CD14-positive monocyte (primary cell): ENCODE results near the gene CNOT2. TPM values are rescaled to one million over a fixed set of nuclear protein-coding genes. Genes with fewer than 3 reads are reported as not detected.
A peak's percentile ranks its signal among the peaks of the same experiment; 100 is the strongest.

Experiments used
- DNase-seq, 3 donors: peaks; one replicate each; pipeline ENCODE4 v3.0.0-alpha.2; 2011 to 2022
- H2AFZ ChIP-seq: 2 replicates; pipeline ENCODE4 v1.6.0; 2012; ENCODE audit warnings: mild to moderate bottlenecking, low read depth, low read length, inconsistent platforms; ENCODE audit not compliant: insufficient read depth, poor library complexity, severe bottlenecking
- H3K27ac ChIP-seq, 2 donors: 1 replicate in 1 of 2; 2 replicates in 1 of 2; pipeline ENCODE4 v1.5.1; 2012 to 2013; ENCODE audit warnings: low read length in 2 of 2, control low read depth in 1 of 2, inconsistent platforms in 1 of 2, low read depth in 1 of 2, mild to moderate bottlenecking in 1 of 2
- H3K27me3 ChIP-seq, 2 donors: one replicate each; pipeline versions ENCODE4 v1.6.0 to v1.6.1; 2011 to 2013; ENCODE audit warnings: low read length in 2 of 2; ENCODE audit not compliant: control insufficient read depth in 2 of 2, insufficient read depth in 2 of 2
- H3K36me3 ChIP-seq, 2 donors: replicated peaks in 1 of 2; 1 replicate in 1 of 2; 2 replicates in 1 of 2; pipeline versions ENCODE4 v1.5.1 to v1.6.1; 2012 to 2013; ENCODE audit warnings: low read length in 2 of 2, control low read depth in 1 of 2, inconsistent platforms in 1 of 2, mild to moderate bottlenecking in 1 of 2; ENCODE audit not compliant: insufficient read depth in 2 of 2, control insufficient read depth in 1 of 2
- H3K4me1 ChIP-seq, 2 donors: 1 replicate in 1 of 2; 2 replicates in 1 of 2; pipeline versions ENCODE4 v1.5.1 to v1.6.1; 2012 to 2013; ENCODE audit warnings: low read length in 2 of 2, control low read depth in 1 of 2, inconsistent platforms in 1 of 2, mild to moderate bottlenecking in 1 of 2, moderate library complexity in 1 of 2; ENCODE audit not compliant: insufficient read depth in 2 of 2, control insufficient read depth in 1 of 2
- H3K4me2 ChIP-seq: replicated peaks from 2 replicates; pipeline ENCODE3; 2012; ENCODE audit warnings: low read length, moderate library complexity, mild to moderate bottlenecking; ENCODE audit not compliant: poor library complexity, severe bottlenecking; ENCODE audit errors: extremely low read depth
- H3K4me3 ChIP-seq, 3 experiments: fragments of 200-600 bp in 1 of 3; sonication (generic) in 1 of 3; replicated peaks in 1 of 3; 1 replicate in 2 of 3; 2 replicates in 1 of 3; pipeline ENCODE4 v1.5.1; 2011 to 2013; ENCODE audit warnings: low read length in 3 of 3, mild to moderate bottlenecking in 3 of 3, control low read depth in 2 of 3, low read depth in 2 of 3, inconsistent platforms in 1 of 3, moderate library complexity in 1 of 3
- H3K79me2 ChIP-seq: 2 replicates; pipeline ENCODE4 v1.6.0; 2012; ENCODE audit warnings: mild to moderate bottlenecking, control low read depth, inconsistent platforms, low read length, moderate library complexity; ENCODE audit not compliant: insufficient read depth
- H3K9ac ChIP-seq: 2 replicates; pipeline ENCODE4 v1.6.0; 2017; ENCODE audit warnings: low read length, mild to moderate bottlenecking; ENCODE audit not compliant: insufficient read depth, poor library complexity, severe bottlenecking
- H3K9me3 ChIP-seq, 2 donors: replicated peaks in 1 of 2; 1 replicate in 1 of 2; 2 replicates in 1 of 2; pipeline versions ENCODE4 v1.5.1 to v1.6.1; 2012 to 2013; ENCODE audit warnings: low read length in 2 of 2, control low read depth in 1 of 2; ENCODE audit not compliant: control insufficient read depth in 1 of 2, insufficient read depth in 1 of 2
- H4K20me1 ChIP-seq: 2 replicates; pipeline ENCODE4 v1.6.0; 2012; ENCODE audit warnings: mild to moderate bottlenecking, low read length, control low read depth, moderate library complexity; ENCODE audit not compliant: insufficient read depth
- H3K27ac Mint-ChIP-seq, 7 donors: one replicate each; pipeline ENCODE4 v1.8.0; 2020; ENCODE audit warnings: mild to moderate bottlenecking in 7 of 7, mixed read lengths in 7 of 7, moderate library complexity in 6 of 7, inconsistent platforms in 2 of 7
- H3K27me3 Mint-ChIP-seq, 3 donors: one replicate each; pipeline ENCODE4 v1.8.0; 2021 to 2022; ENCODE audit warnings: low read depth in 3 of 3, mild to moderate bottlenecking in 3 of 3, mixed read lengths in 3 of 3, moderate library complexity in 3 of 3, inconsistent platforms in 1 of 3
- H3K36me3 Mint-ChIP-seq, 2 donors: one replicate each; pipeline ENCODE4 v1.8.0; 2020; ENCODE audit warnings: mixed read lengths in 2 of 2, inconsistent platforms in 1 of 2, mild to moderate bottlenecking in 1 of 2
- H3K4me1 Mint-ChIP-seq: one replicate; pipeline ENCODE4 v1.8.0; 2020; ENCODE audit warnings: mild to moderate bottlenecking, mixed read lengths
- H3K4me3 Mint-ChIP-seq, 2 donors: one replicate each; pipeline ENCODE4 v1.8.0; 2020; ENCODE audit warnings: mild to moderate bottlenecking in 2 of 2, mixed read lengths in 2 of 2, moderate library complexity in 1 of 2
- H3K9me3 Mint-ChIP-seq, 7 donors: one replicate each; pipeline ENCODE4 v1.8.0; 2020 to 2022; ENCODE audit warnings: mixed read lengths in 7 of 7, mild to moderate bottlenecking in 6 of 7, moderate library complexity in 6 of 7, inconsistent platforms in 2 of 7
- WGBS: methylation state at CpG from one replicate; pipeline ENCODE4 v1.1.5; 2013; ENCODE audit warnings: missing lambda C conversion rate; ENCODE audit not compliant: insufficient coverage; 5-methylcytosine and 5-hydroxymethylcytosine counted together
- intact Hi-C, 2 donors: fragments of 100-400 bp; cut with micrococcal nuclease; formaldehyde crosslinking; loops; one replicate each; pipeline versions ENCODE4 v1.15.0 to v1.15.1; 2023
- polyA plus RNA-seq, 3 donors: library from polyadenylated mRNA; depleted of rRNA in 1 of 3; unstranded in 2 of 3; stranded (reverse) in 1 of 3; fragments of 300-500 nt in 2 of 3; fragments of >200 nt in 1 of 3; fragmentation: Illumina TruSeq in 2 of 3; gene quantifications; 1 replicate in 2 of 3; 2 replicates in 1 of 3; pipeline ENCODE4 v1.2.3, GENCODE V29; 2012 to 2021
- TF ChIP-seq, protein P1 (sequence below): fragments of 200-600 bp; IDR thresholded peaks from one replicate; pipeline ENCODE4 v1.8.0; 2022; ENCODE audit warnings: antibody characterized with exemption, mild to moderate bottlenecking

Gene CNOT2
- polyA plus RNA-seq, 3 donors, result 49.8 to 77.2 (median 72.7) TPM

DNA sequence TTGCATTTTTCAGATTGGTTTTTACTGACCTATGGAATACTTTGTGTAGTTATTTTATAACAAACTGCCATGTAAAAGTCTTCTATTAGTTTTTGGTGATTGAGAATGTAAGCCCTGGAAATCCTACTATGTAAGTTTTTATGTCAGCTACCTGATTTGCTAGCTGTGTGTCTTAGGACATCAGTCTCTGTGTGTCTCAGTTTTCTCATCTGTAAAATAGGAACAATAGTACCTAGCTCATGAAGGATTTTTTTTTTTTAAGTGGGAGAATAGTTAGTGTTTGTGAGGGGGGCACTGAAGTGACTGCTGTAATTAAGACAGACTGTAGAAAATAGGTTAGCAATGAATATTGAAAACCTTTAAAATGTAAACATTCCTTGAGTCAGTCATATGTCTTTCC lies 70.9 kb downstream of the CNOT2 start:
- Mint-ChIP-seq H3K9me3 (no peaks in the 10 kb centered on the region), H3K27me3 (no peaks in the 10 kb centered on the region), H3K4me1 (peaks cover 29% of the 10 kb centered on the region), H3K36me3 (peaks cover 15 to 26% of the 10 kb centered on the region in 2 donors), H3K27ac (peak overlapping the region in 1 of 7 donors; percentile 68), H3K4me3 (no peak overlapping the region)
- Histone ChIP-seq H3K4me1 (peaks cover 20 to 36% of the 10 kb centered on the region in 2 donors), H3K4me3 (no peak overlapping the region), H3K9me3 (no peaks in the 10 kb centered on the region), H3K79me2 (peaks cover 80% of the 10 kb centered on the region), H3K36me3 (peaks cover 6 to 38% of the 10 kb centered on the region in 2 donors), H3K9ac (no peak overlapping the region), H3K27me3 (no peaks in the 10 kb centered on the region), H3K27ac (no peak overlapping the region), H4K20me1 (peaks cover 4% of the 10 kb centered on the region), H2AFZ (no peak overlapping the region), H3K4me2 (no peak overlapping the region)
- intact Hi-C loops, result no loop called here
- TF ChIP-seq, protein P1, sequence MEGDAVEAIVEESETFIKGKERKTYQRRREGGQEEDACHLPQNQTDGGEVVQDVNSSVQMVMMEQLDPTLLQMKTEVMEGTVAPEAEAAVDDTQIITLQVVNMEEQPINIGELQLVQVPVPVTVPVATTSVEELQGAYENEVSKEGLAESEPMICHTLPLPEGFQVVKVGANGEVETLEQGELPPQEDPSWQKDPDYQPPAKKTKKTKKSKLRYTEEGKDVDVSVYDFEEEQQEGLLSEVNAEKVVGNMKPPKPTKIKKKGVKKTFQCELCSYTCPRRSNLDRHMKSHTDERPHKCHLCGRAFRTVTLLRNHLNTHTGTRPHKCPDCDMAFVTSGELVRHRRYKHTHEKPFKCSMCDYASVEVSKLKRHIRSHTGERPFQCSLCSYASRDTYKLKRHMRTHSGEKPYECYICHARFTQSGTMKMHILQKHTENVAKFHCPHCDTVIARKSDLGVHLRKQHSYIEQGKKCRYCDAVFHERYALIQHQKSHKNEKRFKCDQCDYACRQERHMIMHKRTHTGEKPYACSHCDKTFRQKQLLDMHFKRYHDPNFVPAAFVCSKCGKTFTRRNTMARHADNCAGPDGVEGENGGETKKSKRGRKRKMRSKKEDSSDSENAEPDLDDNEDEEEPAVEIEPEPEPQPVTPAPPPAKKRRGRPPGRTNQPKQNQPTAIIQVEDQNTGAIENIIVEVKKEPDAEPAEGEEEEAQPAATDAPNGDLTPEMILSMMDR, result no peak
- no peak for DNase-seq

DNA sequence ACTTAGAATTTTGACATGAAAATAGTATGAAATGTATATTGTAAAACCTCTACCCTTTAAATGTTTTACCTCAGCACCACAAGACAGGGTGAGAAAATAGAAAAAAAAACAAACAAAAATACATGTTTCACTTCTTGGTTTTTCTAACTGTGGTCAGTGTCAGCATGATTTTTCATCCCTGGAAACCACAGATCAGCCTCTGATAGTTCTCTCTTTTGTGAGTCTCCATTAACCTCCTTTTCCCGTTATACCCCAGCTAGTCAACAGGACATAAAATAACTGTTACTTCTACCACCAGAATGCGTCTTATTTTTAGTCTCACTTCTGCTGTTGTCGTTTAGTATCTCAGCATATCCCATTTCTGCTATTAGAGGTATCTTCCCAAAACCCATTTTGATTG lies 74.5 kb downstream of the CNOT2 start:
- H3K9ac ChIP-seq, result no peak overlapping the region
- intact Hi-C loops, result no loop called here
- peaks cover 4% of the 10 kb centered on the region for H4K20me1 ChIP-seq
- Mint-ChIP-seq H3K27me3 (no peaks in the 10 kb centered on the region), H3K9me3 (no peaks in the 10 kb centered on the region), H3K27ac (peak overlapping the region; percentile 74 to 91 (median 89)), H3K4me3 (peak overlapping the region; percentile 13 to 50), H3K4me1 (peaks cover 46% of the 10 kb centered on the region), H3K36me3 (peaks cover 16 to 25% of the 10 kb centered on the region in 2 donors)
- peaks cover 79% of the 10 kb centered on the region for H3K79me2 ChIP-seq
- peaks cover 0 to 20% of the 10 kb centered on the region in 2 donors for H3K36me3 ChIP-seq
- H3K4me2 ChIP-seq, result peak overlapping the region; percentile 51
- no peaks in the 10 kb centered on the region for H3K27me3 ChIP-seq
- DNase-seq, result peak; percentile 52 to 68 (median 67)
- H2AFZ ChIP-seq, result no peak overlapping the region
- TF ChIP-seq, protein P1, result no peak
- peak overlapping the region in 1 of 2 donors; percentile 63 for H3K27ac ChIP-seq
- peaks cover 22 to 54% of the 10 kb centered on the region in 2 donors for H3K4me1 ChIP-seq
- 0% methylated on average over 1 of the region's 3 CpGs for WGBS
- H3K4me3 ChIP-seq, result peak overlapping the region in 1 of 3 experiments; percentile 48
- no peaks in the 10 kb centered on the region for H3K9me3 ChIP-seq
